ENCODE data around the gene VPS18. TPM values are rescaled to one million over a fixed set of nuclear protein-coding genes. Genes with fewer than 3 reads are reported as not detected.

Gene VPS18
- total RNA-seq, 1 donor from 2014 or later: 26.2 TPM

- Mint-ChIP-seq H3K27me3 (no peaks in the 10 kb centered on the region), H3K9me3 (no peaks in the 10 kb centered on the region), H3K36me3 (ENCODE audit: low read depth) (peaks cover 40% of the 10 kb centered on the region), H3K4me3 (peak overlapping the region; percentile 98), H3K4me1 (peaks cover 34% of the 10 kb centered on the region), H3K27ac (peak overlapping the region; percentile 90)
- DNase-seq (peak; percentile 50), ATAC-seq (ENCODE audit: low read depth) (peak; percentile 49)
- ChIA-PET CTCF (interaction anchor here (0.9 to 4.9 kb wide), 20 partner anchors 10 to 376 kb away, joined by 3 to 203 read pairs (median 6); partner anchors contain the start of genes DNAJC17 and ZFYVE19), POLR2A (interaction anchor here (0.6 to 3.1 kb wide), 20 partner anchors 10 to 1167 kb away, joined by 3 to 33 read pairs (median 5); partner anchors contain the start of genes C15orf62, CHAC1, CHP1 and DNAJC17)
- no peak for TF ChIP-seq CTCF (IDR thresholded peaks at IDR 0.05)
- intact Hi-C loops (cut with micrococcal nuclease): loop anchor here (1.0 to 5.0 kb wide), 10 partner anchors 21 to 376 kb away; partner anchors contain the start of genes DNAJC17, INO80, KNL1 and RAD51
These were observed 615 bp downstream of the VPS18 start for GRCh38 chr15:40894681-40895448.

- H3K27me3 Mint-ChIP-seq: no peaks in the 10 kb centered on the region
- H3K4me3 Mint-ChIP-seq: no peak overlapping the region
- H3K36me3 Mint-ChIP-seq (ENCODE audit: low read depth): peaks cover 73% of the 10 kb centered on the region
- intact Hi-C loops (cut with micrococcal nuclease): loop anchor here (10.0 kb wide), 1 partner anchor 765 kb away; the partner anchor contains the start of gene MGA
- ChIA-PET CTCF (interaction anchor here (7.7 kb wide), 1 partner anchor 42 kb away, joined by 54 read pairs; no protein-coding TSS in a partner anchor), POLR2A (interaction anchor here (0.6 kb wide), 1 partner anchor 503 kb away, joined by 4 read pairs; no protein-coding TSS in a partner anchor)
- TF ChIP-seq CTCF (IDR thresholded peaks at IDR 0.05): no peak
- H3K27ac Mint-ChIP-seq: no peak overlapping the region
- ATAC-seq (ENCODE audit: low read depth): no peak
- no peaks in the 10 kb centered on the region for H3K9me3 Mint-ChIP-seq
- DNase-seq: no peak
- H3K4me1 Mint-ChIP-seq: peaks cover 45% of the 10 kb centered on the region
These were observed 5.4 kb downstream of the VPS18 start for GRCh38 chr15:40899536-40900207.

- CTCF ChIA-PET: interaction anchor here (7.7 kb wide), 1 partner anchor 42 kb away, joined by 54 read pairs; no protein-coding TSS in a partner anchor
- Mint-ChIP-seq H3K4me1 (peaks cover 43% of the 10 kb centered on the region), H3K4me3 (no peak overlapping the region), H3K27ac (no peak overlapping the region), H3K36me3 (ENCODE audit: low read depth) (peaks cover 70% of the 10 kb centered on the region), H3K27me3 (no peaks in the 10 kb centered on the region), H3K9me3 (no peaks in the 10 kb centered on the region)
- TF ChIP-seq CTCF (IDR thresholded peaks at IDR 0.05): no peak
- DNase-seq (no peak), ATAC-seq (ENCODE audit: low read depth) (no peak)
- intact Hi-C loops (cut with micrococcal nuclease): loop anchor here (10.0 kb wide), 1 partner anchor 764 kb away; the partner anchor contains the start of gene MGA
- POLR2A ChIA-PET: interaction anchor here (0.6 to 1.5 kb wide), 3 partner anchors 334 to 502 kb away, joined by 3 to 4 read pairs (median 4); no protein-coding TSS in a partner anchor
These were observed 6.2 kb downstream of the VPS18 start for GRCh38 chr15:40900256-40901052.

- Mint-ChIP-seq H3K27ac (no peak overlapping the region), H3K4me1 (peaks cover 43% of the 10 kb centered on the region), H3K36me3 (ENCODE audit: low read depth) (peaks cover 69% of the 10 kb centered on the region), H3K27me3 (no peaks in the 10 kb centered on the region), H3K9me3 (no peaks in the 10 kb centered on the region), H3K4me3 (no peak overlapping the region)
- no peak for TF ChIP-seq CTCF (IDR thresholded peaks at IDR 0.05)
- DNase-seq (no peak), ATAC-seq (ENCODE audit: low read depth) (no peak)
- ChIA-PET CTCF (interaction anchor here (7.7 kb wide), 1 partner anchor 43 kb away, joined by 54 read pairs; no protein-coding TSS in a partner anchor), POLR2A (interaction anchor here (0.7 to 1.5 kb wide), 2 partner anchors 335 to 384 kb away, joined by 3 to 4 read pairs; no protein-coding TSS in a partner anchor)
- intact Hi-C loops (cut with micrococcal nuclease): loop anchor here (10.0 kb wide), 1 partner anchor 764 kb away; the partner anchor contains the start of gene MGA
These were observed 6.8 kb downstream of the VPS18 start for GRCh38 chr15:40901053-40901443.

All from activated B cell treated with CpG ODN at 0.5 μM for 24 hours (primary cell).